ENCODE results near the gene PDZRN4.
"Not testable (repeated sequence)": the region's sequence is repeated elsewhere in the genome, so short reads cannot be mapped to it uniquely, and the experiment has no call there.

The PDZRN4 gene

DNA sequence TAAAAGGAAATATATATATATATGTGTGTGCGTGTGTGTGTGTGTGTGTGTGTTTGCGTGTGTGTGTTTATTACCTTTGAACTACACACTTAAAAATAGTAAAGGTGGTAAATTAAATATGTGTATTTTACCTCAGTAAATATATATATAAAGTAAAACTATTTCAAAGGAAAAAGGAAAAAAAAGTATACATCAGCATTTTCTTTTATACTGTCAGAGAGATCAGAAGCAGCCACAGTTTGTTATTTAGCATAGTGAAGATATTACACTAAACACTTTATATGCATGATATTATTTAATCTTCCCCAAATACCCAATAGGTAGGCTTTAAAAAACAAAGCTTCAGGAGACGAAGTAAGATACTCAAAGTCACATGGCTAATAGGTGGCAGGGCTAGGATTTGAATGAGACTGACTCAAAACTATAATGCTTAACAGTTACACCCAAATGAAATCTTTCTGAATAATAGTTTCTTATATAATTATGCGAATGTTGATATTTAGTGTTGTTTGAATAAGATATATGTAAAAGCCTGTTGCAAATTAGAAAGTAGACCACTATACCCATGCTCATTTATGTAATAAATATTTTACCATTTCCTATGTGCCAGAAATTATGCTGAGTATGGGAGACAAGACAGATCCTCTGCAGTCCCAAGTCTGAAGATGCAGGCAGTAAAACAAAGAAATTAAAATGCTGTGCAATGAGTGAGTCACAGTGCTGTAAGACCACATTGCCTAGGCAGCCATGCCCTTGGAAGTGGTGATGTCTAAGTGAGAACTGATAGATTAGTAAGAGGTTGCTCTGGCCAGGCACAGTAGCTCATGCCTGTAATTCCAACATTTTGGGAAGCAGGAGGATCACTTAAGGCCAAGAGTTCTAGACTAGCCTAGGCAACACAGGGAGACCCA is 66.1 kb downstream of the PDZRN4 start:
- DNase-seq (ENCODE audit: low read depth) = no peak
- TF ChIP-seq, protein P1, sequence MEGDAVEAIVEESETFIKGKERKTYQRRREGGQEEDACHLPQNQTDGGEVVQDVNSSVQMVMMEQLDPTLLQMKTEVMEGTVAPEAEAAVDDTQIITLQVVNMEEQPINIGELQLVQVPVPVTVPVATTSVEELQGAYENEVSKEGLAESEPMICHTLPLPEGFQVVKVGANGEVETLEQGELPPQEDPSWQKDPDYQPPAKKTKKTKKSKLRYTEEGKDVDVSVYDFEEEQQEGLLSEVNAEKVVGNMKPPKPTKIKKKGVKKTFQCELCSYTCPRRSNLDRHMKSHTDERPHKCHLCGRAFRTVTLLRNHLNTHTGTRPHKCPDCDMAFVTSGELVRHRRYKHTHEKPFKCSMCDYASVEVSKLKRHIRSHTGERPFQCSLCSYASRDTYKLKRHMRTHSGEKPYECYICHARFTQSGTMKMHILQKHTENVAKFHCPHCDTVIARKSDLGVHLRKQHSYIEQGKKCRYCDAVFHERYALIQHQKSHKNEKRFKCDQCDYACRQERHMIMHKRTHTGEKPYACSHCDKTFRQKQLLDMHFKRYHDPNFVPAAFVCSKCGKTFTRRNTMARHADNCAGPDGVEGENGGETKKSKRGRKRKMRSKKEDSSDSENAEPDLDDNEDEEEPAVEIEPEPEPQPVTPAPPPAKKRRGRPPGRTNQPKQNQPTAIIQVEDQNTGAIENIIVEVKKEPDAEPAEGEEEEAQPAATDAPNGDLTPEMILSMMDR (IDR thresholded peaks at IDR 0.05; ENCODE audit: control insufficient read depth, extremely low read depth, insufficient read depth) = no peak
- H3K4me3 ChIP-seq (ENCODE audit: low read depth, low read length) = no peak overlapping the region

GRCh38 chr12:41263196-41263595 is 75.1 kb downstream of the PDZRN4 start:
- not testable (repeated sequence) for H3K4me3 ChIP-seq (ENCODE audit: low read depth, low read length); DNase-seq (ENCODE audit: low read depth)

DNA sequence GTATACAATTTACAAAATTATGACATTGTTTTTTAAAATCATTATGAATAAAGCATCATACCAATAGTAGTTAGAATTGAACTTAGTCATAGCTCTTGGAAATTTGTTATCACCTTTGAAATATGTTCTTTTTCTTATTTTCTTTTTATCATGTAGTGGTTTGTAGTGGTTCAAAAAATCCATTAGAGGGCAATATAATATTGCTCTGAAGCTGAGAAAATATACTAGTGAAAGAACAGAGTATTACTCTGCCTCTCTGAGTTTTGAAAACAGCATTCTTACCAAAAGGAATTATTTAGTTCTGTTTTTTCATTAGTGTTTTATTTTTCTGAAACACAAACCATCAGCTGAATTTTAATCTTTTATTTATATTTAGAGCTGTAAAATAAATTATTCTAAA is 76.2 kb downstream of the PDZRN4 start:
- TF ChIP-seq, protein P1 (IDR thresholded peaks at IDR 0.05; ENCODE audit: control insufficient read depth, extremely low read depth, insufficient read depth) = peak; percentile 40
- no peak for DNase-seq (ENCODE audit: low read depth)

DNA sequence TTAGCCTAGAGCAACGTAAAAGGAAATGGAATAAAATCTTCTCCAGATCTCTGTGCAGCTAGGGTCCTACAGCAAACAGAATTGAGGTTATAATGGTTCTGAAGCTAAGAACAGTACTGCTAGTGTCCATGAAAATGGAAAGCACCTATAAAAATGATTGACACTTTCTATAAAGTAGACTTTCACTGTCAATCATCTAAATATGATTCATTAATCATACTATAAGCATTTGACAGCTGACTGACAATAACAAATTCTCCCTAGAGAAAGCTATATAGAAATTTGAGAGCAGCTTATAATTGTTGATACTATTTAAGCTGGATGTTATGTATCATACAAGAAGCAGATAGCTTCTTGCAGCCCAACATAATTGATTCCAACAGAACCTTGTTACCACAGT is 80.9 kb downstream of the PDZRN4 start:
- TF ChIP-seq, protein P1 (IDR thresholded peaks at IDR 0.05; ENCODE audit: control insufficient read depth, extremely low read depth, insufficient read depth) = no peak
- H3K4me3 ChIP-seq (ENCODE audit: low read depth, low read length) = no peak overlapping the region
- no peak for DNase-seq (ENCODE audit: low read depth)

More for the DNA sequence above, 76.2 kb downstream of the PDZRN4 start:
- H3K4me3 ChIP-seq (ENCODE audit: low read depth, low read length) = no peak overlapping the region

- no peak for DNase-seq (ENCODE audit: low read depth)
- H3K4me3 ChIP-seq (ENCODE audit: low read depth, low read length) = no peak overlapping the region
- TF ChIP-seq, protein P1 (IDR thresholded peaks at IDR 0.05; ENCODE audit: control insufficient read depth, extremely low read depth, insufficient read depth) = no peak
Measured at GRCh38 chr12:41271489-41271888, 83.4 kb downstream of the PDZRN4 start.

GRCh38 chr12:41274643-41275042 is 86.5 kb downstream of the PDZRN4 start:
- TF ChIP-seq, protein P1 (IDR thresholded peaks at IDR 0.05; ENCODE audit: control insufficient read depth, extremely low read depth, insufficient read depth) = no peak

DNA sequence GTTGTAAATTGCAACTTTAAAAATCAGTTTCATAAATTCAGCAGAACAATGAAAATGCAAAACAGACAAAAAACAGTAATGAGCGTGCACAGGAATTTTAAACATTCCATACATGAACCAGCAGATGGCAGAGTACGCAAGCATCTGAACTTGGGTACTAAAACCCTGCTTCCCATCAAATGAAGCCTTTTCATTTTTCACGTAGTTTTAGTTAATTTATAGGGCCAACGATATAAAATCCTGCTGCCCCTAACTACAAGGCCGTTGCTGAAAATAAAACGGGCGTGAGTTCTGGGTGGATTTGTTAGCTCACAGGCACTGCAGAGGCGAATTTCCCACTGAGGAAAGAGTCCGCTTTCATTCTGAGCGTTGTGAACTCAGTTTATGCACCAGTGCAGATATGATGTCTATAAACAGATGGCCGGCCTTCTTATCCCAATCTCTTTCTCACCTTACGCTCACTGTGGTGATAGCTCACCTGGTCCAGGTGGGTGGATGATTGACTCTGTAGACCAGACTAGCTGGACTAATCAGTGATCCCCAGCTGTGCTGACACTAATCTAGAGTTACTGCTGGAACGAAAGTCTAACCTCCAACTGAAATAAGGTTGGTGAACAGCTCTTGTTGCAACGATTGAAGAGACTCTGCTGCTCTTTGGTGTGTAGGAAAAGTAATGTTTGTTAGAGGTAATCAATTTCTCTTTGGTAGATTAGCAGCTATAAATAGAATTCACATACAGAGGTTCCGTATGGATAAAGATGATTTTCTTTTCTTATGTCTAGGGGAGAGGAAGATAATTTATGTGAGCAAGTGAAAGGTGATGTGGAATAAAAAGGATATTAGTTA is 89.2 kb downstream of the PDZRN4 start:
- TF ChIP-seq, protein P1 (IDR thresholded peaks at IDR 0.05; ENCODE audit: control insufficient read depth, extremely low read depth, insufficient read depth) = peak; percentile 75
- peak; percentile 13 for DNase-seq (ENCODE audit: low read depth)
- no peak overlapping the region for H3K4me3 ChIP-seq (ENCODE audit: low read depth, low read length)

More at GRCh38 chr12:41274643-41275042, 86.5 kb downstream of the PDZRN4 start:
- no peak overlapping the region for H3K4me3 ChIP-seq (ENCODE audit: low read depth, low read length)
- DNase-seq (ENCODE audit: low read depth) = no peak

All from LNCaP clone FGC (cell line).